ENCODE results near the gene RRAS2.

DNA sequence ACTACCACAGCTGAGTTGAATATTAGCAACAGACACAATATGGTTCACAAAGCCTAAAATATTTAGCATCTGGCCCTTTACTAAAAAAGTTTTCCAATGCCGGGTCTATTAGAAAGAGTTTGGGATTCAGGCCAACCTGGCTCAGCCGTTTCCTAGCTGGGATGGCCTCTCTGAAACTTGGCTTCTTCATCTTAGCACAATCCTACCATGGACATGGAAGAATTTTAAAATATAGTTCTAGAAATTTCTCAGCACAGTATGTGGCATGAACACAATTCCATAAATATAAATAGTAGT is 103.8 kb downstream of the RRAS2 start:
- TF ChIP-seq, protein P1, sequence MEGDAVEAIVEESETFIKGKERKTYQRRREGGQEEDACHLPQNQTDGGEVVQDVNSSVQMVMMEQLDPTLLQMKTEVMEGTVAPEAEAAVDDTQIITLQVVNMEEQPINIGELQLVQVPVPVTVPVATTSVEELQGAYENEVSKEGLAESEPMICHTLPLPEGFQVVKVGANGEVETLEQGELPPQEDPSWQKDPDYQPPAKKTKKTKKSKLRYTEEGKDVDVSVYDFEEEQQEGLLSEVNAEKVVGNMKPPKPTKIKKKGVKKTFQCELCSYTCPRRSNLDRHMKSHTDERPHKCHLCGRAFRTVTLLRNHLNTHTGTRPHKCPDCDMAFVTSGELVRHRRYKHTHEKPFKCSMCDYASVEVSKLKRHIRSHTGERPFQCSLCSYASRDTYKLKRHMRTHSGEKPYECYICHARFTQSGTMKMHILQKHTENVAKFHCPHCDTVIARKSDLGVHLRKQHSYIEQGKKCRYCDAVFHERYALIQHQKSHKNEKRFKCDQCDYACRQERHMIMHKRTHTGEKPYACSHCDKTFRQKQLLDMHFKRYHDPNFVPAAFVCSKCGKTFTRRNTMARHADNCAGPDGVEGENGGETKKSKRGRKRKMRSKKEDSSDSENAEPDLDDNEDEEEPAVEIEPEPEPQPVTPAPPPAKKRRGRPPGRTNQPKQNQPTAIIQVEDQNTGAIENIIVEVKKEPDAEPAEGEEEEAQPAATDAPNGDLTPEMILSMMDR (IDR thresholded peaks at IDR 0.05; ENCODE audit: borderline replicate concordance, extremely low read depth, low read length, poor library complexity, severe bottlenecking), result no peak
- TF ChIP-seq EZH2 (IDR thresholded peaks at IDR 0.05; ENCODE audit: borderline replicate concordance, low read depth, low read length, severe bottlenecking), result no peak

Data from DND-41 (cell line).